GM19438 (cell line): ENCODE results near the gene C6orf132.

ENCODE experiments used
- ATAC-seq: cut with Tn5 transposase; IDR thresholded peaks from one replicate; pipeline ENCODE4 v1.9.1; 2021; ENCODE audit warnings: low read depth; ENCODE audit not compliant: unreplicated experiment

C6orf132 gene

DNA sequence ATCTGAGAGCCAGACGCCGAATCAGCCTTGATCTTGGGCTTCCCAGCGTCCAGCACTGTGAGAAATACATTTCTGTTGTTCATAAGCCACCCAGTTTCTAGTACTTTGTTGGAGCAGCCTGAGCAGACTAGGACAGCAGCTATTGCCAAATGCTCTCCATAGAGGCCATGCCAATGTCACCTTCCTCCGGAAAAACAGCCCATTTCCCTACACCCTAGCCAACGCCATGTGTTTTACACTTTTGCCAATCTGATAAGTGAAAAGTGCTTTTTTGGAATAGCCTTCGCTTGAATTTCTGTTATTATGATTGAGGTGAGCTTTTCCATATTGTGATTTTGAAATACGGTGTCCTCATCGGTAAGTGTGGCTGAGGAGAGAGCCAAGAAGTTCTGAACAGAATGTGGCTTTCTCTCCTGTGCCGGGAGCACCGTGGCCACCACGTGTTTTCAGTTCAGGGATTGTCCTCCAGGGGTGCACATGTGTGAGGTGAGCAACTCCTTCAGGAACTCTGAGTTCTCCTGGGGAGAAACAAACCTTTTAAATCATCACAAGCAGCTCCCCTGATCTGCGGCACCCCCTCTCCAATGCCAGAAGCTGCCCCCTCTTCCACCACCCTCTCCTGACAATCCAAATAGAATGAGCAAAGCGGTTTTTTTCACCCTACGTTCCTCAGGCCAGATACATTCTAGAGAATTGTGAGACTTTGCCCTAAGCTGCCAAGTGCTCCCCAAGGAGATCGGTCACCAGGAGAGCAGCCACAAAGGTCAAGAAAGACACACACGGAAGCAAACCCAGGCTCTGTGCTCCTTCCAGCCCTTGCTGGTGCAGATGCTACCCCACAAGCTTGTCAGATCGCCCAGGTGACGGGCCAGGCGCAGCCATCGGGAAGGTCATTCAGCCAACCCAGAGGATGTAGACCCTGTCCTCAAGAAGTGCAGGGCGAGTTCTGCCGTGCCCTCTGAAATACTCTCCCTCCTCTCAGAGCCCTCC lies 56.1 kb downstream of the C6orf132 start:
- no peak for ATAC-seq

DNA sequence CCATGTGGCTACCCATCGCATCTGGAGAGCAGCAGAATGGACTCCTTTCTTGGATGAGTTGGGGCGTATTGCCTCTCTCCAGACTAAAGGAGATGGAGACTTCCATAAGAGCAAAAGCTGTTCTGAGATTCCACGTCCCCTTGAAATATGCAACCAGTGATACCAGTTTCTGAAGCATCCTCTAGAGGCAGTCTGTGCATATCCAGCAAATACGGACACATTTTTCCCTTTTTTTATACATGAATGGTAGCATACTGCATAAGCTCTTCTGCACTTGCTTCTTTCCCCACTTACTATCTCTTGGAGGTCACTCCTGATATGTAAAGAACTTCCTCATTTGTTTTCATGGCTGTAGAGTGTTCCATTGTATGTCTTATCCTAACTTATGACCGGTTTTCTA lies 57.5 kb downstream of the C6orf132 start:
- ATAC-seq = no peak

GRCh38 chr6:42083530-42083929 lies 58.9 kb downstream of the C6orf132 start:
- ATAC-seq = no peak

DNA sequence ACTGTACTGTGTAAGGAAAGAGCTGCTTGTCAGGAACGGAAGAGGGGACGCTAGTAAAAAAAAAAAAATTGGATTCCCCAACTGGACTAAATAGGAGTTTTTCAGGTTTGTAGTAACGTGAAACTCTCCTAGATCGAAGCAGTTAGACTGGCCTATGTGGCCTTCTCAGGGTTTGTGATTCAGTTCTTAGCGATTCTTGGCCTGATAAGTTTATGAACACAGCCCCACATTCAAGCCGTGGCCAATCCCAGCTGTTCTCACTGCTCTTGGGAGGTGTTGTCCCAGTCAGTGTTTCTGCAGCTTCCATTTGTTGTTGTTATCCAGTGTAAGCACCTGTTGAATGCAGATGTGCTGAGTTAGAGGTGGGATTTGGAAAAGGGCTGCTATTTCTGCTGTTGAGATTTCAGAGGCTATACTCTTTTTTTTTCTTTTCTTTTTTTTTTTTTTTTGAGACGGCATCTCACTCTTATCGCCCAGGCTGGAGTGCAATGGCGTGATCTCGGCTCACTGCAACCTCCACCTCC lies 62.4 kb downstream of the C6orf132 start:
- no peak for ATAC-seq

- ATAC-seq = no peak
Observed at GRCh38 chr6:42078386-42078785, 64.0 kb downstream of the C6orf132 start.

DNA sequence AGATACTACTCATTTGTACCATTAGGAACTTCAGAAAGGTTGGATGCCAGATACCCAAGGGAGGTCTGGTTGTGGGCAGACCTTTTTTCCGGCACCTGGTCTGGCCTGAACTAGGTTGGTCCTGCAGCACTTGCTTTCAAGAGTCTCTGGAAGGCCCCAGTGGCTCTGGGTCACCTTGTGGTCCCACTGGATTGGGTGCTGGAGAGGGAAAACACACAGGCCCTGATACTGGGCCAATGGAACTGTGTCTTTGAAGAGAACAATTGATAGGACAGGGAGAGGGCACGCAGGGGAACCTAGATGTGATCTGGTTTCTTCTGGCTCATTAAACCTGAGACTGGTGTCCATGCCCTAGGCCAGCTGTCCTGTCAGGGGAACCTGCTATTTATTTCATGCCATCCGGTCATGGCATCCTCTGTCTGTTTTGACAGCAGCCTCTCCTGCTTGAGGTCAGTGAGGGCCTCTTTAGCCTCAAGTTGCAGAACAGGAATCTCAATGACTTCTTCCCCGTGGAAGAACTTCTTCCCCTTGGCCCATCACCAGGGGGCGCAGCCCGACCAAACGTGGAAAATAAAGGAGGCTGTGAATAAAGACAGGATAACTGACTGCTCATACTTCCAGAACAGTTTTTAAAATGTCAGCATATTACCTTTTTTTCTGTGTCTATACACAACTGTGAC lies 67.1 kb downstream of the C6orf132 start:
- ATAC-seq = no peak

DNA sequence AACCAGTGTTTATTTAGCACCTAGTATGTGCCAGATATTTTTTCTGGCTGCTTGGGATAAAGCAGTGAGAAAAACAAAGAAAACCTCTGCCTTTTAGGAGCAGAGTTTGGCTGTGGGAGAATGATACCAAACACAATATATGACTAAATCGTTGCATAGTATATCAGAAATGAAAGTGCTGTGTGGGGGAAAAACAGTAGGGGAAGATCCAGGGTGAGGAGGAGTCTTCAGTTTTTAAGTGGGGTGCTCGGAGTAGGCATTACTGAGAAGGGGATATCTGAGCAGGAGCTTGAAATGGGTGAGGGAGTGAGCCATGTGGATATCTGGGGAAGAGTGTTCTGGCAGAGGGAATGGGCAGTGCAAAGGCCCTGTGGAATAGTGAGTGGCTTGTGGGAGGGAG lies 69.1 kb downstream of the C6orf132 start:
- ATAC-seq = no peak

DNA sequence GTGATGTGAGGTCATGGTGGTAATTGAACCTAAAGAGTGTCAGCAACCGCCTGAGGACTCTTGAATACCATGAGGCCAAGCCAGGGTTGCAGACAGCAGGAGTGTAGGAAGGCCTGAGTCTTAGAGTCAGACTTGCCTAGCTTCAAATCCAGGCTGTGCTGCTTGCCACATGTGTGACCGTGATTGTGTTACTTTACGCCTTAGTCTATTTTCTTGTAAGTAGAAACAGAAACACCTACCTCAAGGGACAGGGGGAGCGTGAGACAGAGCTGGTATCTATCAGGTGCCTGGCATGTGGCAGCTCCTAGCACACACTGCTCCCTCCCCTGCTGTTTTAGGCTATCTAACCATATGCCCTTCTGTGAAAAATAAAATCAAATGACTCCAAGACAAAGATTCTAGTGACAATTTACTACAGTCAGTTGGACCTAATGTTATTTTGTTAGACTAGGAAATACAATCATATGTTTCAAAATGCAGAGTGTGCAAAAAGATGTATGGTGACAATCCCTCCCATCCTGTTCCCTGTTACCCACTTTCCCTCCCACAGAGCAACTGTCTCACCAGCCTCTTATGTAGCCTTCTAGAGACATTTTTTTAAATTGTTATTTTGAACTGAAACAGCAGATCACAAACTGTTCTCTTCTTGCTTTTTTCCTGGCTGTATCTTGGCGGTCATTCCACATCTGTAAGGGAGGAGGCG lies 70.4 kb downstream of the C6orf132 start:
- no peak for ATAC-seq

- no peak for ATAC-seq
Observed at GRCh38 chr6:42068872-42069522, 73.4 kb downstream of the C6orf132 start.

DNA sequence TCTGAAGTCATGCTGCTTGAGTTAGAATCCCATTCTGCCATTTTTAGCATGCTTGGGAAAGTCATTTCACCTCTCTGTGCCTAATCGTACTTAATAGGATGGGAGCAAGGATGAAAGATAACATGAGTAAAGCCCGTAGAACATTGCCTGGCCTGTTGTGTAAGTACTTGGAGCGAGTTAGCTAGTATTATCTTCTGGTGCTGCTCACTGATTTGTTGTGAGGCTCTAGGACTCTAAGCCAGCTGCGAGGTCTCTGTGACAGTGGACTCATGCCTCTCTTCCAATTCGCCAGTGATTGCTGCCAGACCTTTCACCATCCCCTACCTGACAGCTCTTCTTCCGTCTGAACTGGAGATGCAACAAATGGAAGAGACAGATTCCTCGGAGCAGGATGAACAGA lies 74.2 kb downstream of the C6orf132 start:
- no peak for ATAC-seq

DNA sequence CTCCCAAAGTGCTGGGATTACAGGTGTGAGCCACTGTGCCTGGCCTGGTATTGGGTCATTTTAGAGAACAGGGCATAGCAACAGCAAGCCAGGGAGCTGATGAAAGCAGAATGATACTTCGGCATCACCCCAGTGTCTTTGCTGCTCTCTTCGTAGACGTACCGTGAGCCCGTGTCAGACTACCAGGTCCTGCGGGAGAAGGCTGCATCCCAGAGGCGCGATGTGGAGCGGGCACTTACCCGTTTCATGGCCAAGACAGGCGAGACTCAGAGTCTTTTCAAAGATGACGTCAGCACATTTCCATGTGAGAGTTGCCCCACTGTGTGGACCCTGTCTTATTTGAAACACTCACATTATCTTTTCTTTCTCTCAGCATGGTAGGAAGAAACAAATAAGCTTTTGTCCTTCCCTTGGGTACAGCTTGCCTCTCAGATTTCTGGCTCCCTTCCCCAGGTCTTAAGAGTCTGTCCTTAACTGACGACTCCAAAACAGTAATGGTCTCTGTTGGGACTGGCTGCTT lies 76.2 kb downstream of the C6orf132 start:
- no peak for ATAC-seq

GRCh38 chr6:42059743-42060142 lies 82.7 kb downstream of the C6orf132 start:
- ATAC-seq = no peak

DNA sequence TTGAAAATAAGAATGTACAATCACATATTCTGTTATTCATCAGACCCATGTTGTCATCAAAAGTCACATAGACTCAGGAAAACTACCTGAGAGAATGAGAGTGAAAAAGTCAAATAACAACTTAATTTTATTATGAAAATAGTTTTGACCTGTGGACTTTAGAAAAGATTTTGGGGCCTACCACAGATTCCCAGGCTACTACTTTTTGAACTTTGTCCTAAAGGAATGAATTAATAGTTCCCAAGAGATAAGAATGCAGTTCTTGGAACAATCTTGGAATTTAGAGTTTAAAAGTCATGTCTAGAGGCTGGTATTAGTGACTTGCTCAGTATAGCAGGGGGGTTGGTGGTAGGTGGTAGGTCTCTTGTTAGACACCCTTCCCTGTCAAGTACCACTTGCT lies 88.8 kb downstream of the C6orf132 start:
- no peak for ATAC-seq

GRCh38 chr6:42051268-42051653 lies 91.2 kb downstream of the C6orf132 start:
- no peak for ATAC-seq
